ENCODE data around the gene FAM47E.

- TF ChIP-seq CTCF (IDR thresholded peaks at IDR 0.05) (no peak), EZH2 (IDR thresholded peaks at IDR 0.05) (no peak), EZH2phosphoT487 (IDR thresholded peaks at IDR 0.05) (no peak)
Observed at GRCh38 chr4:76256032-76256431, 4.5 kb downstream of the FAM47E start.
